Mesothelial cell of epicardium (in vitro differentiated cells): Measurements from ENCODE around the gene SCAI. TPM values are rescaled to one million over a fixed set of nuclear protein-coding genes. Genes with fewer than 3 reads are reported as not detected.
A peak's percentile ranks its signal among the peaks of the same experiment; 100 is the strongest.

ENCODE experiments used
- DNase-seq, 2 experiments: peaks; one replicate each; pipeline ENCODE4 v3.0.0; 2021; ENCODE audit warnings: low spot score in 2 of 2; ENCODE audit not compliant: unreplicated experiment in 2 of 2
- H3K27ac Mint-ChIP-seq: 2 replicates; pipeline ENCODE4 v1.8.0; 2021; ENCODE audit warnings: mixed read lengths
- H3K27me3 Mint-ChIP-seq: 2 replicates; pipeline ENCODE4 v1.8.0; 2021; ENCODE audit warnings: low read depth, mixed read lengths
- H3K36me3 Mint-ChIP-seq: 2 replicates; pipeline ENCODE4 v1.8.0; 2021; ENCODE audit warnings: mixed read lengths
- H3K4me1 Mint-ChIP-seq: 2 replicates; pipeline ENCODE4 v1.8.0; 2021; ENCODE audit warnings: mixed read lengths
- H3K4me3 Mint-ChIP-seq: 2 replicates; pipeline ENCODE4 v1.8.0; 2021; ENCODE audit warnings: mild to moderate bottlenecking, moderate library complexity, mixed read lengths
- H3K9me3 Mint-ChIP-seq: 2 replicates; pipeline ENCODE4 v1.8.0; 2021; ENCODE audit warnings: mixed read lengths
- CTCF ChIP-seq: fragments of 200-600 bp; sonication (generic); IDR thresholded peaks from one replicate; pipeline ENCODE4 v1.5.0; 2021; ENCODE audit warnings: antibody characterized with exemption; ENCODE audit not compliant: unreplicated experiment
- total RNA-seq: library from RNA; stranded (reverse); gene quantifications from 3 replicates; pipeline ENCODE4 v1.2.1, GENCODE V29; 2021

SCAI gene
- total RNA-seq, 1 donor from 2014 or later: 22.7 TPM

DNA sequence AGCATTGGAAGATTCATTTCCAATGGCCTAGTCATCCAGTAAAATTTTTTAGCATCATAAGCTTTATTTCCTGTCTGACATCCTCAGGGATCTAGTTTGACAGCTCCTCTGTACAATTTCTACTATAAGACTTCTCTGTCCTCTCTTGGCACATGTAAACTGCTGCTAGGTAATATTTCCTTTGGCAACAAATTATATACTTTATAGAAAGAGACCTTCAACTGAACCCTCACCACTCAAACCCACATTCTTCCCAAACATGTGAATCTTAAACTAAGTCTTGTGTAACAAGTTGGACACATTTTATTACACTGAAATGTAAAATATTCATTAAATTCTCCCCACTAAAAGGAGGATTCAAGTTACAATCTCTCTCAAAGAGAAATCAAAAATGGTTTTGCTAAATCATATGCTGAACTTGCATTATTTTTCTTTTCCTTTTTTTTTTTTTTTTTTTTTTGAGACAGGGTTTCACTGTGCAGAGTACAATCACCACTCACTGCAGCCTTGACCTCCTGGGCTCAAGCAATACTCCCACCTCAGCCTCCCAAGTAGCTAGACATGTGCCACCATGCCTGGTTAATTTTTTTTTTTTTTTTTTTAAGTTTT, 36.9 kb downstream of the SCAI start:
- DNase-seq: no peak
- H3K27me3 Mint-ChIP-seq: no peaks in the 10 kb centered on the region
- no peak for TF ChIP-seq CTCF
- peaks cover 15% of the 10 kb centered on the region for H3K9me3 Mint-ChIP-seq
- H3K4me1 Mint-ChIP-seq: peaks cover 12% of the 10 kb centered on the region
- peaks cover 16% of the 10 kb centered on the region for H3K36me3 Mint-ChIP-seq
- no peak overlapping the region for H3K4me3 Mint-ChIP-seq
- H3K27ac Mint-ChIP-seq: peak overlapping the region; percentile 84

DNA sequence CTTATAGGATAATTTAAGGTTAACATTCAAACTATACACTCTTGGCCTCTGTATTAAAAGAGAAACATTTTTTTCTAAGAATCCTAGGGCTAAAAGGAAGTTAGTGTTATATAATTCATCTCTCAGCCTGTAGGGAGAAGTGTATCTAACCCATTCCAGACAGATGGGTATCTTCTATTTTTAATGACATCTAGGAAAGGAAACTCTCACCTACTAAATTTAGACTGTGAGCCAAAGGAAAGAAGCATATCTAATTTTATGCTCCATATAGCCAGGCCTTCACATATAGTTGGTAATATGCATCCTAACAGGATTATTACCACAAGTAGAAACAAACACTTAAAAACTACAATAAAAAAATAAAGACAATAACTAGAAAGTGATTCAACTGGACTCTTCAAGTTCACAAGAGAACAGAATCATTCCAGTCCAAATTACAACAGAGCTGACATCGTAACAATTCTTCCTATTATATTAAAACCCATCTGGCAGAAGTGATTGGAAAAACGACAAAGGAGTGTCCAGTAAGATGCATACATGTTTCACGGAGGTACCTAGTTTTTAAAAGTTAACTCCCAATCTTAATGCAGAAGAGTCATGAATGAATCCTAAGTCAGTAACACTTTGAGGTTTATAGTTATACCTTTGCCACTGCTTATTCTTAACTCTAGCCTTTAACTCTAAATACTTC, 39.4 kb downstream of the SCAI start:
- no peak overlapping the region for H3K4me3 Mint-ChIP-seq
- no peaks in the 10 kb centered on the region for H3K27me3 Mint-ChIP-seq
- H3K36me3 Mint-ChIP-seq: peaks cover under 1% of the 10 kb centered on the region
- no peak for DNase-seq
- H3K27ac Mint-ChIP-seq: no peak overlapping the region
- no peak for TF ChIP-seq CTCF
- H3K4me1 Mint-ChIP-seq: peaks cover 12% of the 10 kb centered on the region
- H3K9me3 Mint-ChIP-seq: no peaks in the 10 kb centered on the region

- Mint-ChIP-seq H3K4me3 (no peak overlapping the region), H3K9me3 (no peaks in the 10 kb centered on the region), H3K27me3 (no peaks in the 10 kb centered on the region), H3K4me1 (peaks cover 12% of the 10 kb centered on the region), H3K36me3 (no peaks in the 10 kb centered on the region), H3K27ac (no peak overlapping the region)
- DNase-seq: no peak
- no peak for TF ChIP-seq CTCF
Measured at GRCh38 chr9:125103021-125103420, 40.3 kb downstream of the SCAI start.

DNA sequence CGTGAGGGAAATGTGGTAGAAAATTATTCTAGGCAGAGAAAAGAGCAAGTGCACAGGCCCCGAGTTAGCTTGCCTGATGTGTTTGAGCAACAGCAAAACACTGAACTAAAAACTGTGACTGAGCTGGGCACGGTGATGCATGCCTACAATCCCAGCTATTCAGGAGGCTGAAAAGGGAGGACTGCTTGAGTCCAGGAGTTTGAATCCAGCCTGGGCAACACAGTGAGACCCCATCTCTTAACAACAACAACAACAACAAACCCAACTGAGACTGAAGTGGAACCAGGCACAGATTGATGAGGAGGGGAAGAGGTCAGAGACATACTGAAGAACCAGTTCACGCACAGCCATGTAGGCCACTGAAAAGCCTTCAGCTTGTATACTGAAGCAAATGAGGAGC, 42.5 kb downstream of the SCAI start:
- Mint-ChIP-seq H3K4me3 (no peak overlapping the region), H3K27ac (no peak overlapping the region), H3K4me1 (peaks cover 9% of the 10 kb centered on the region), H3K9me3 (peaks cover 8% of the 10 kb centered on the region), H3K36me3 (peaks cover 8% of the 10 kb centered on the region), H3K27me3 (no peaks in the 10 kb centered on the region)
- TF ChIP-seq CTCF: no peak
- DNase-seq: no peak

DNA sequence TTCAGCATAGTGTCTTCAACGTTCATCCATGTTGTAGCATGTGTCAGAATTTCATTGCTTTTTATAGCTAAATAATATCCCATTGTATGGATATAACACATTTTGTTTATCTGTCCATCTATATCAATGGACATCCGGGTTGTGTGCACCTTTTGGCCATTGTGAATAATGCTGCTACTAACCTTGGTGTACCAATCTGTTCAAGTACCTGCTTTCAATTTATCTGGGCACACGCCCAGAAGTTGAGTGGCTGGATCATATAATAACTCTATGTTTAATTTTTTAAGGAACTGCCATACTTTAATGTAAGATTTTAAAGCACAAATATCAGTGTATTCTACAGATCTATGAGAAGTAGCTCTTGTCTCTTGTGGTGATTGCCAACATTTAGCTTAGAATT, 43.5 kb downstream of the SCAI start:
- Mint-ChIP-seq H3K9me3 (peaks cover 16% of the 10 kb centered on the region), H3K36me3 (peaks cover 16% of the 10 kb centered on the region), H3K27me3 (no peaks in the 10 kb centered on the region), H3K27ac (no peak overlapping the region), H3K4me1 (peaks cover 7% of the 10 kb centered on the region), H3K4me3 (no peak overlapping the region)
- no peak for TF ChIP-seq CTCF
- DNase-seq: no peak
